GM19238 (cell line): ENCODE measurements around the gene GAGE12J.
"Not testable (repeated sequence)": the region's sequence is repeated elsewhere in the genome, so short reads cannot be mapped to it uniquely, and the experiment has no call there.

Experiments
- DNase-seq: peaks from one replicate; pipeline ENCODE4 v3.0.0; 2011; ENCODE audit warnings: low spot score; ENCODE audit not compliant: insufficient read length

GAGE12J gene, protein sequence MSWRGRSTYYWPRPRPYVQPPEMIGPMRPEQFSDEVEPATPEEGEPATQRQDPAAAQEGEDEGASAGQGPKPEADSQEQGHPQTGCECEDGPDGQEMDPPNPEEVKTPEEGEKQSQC

GRCh38 chrX:49321737-49322136 lies at the start of gene GAGE12J:
Gene GAGE12J (plus strand): TSS chrX:49322037. CDS start chrX:49323194, 1,157 bp downstream.
- not testable (repeated sequence) for DNase-seq

DNA sequence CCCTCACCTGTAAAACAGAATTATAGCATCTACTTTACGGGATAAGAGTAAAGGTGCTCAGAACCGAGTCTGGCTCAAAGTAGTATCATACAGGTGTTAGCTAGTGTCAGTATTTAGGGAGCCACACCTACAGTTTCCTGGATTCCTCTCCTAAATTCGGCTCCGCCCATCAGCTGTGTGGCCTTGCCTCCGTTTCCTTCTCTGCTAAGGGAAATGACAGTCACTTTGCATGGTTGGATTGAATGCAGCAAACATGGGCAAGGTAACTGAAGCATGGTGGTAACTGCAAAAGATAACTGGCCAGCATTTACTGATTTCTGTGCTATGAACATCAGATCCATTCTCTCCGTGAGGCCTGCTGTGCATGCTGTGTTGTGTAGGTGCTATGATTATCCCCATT lies 49.4 kb upstream of the GAGE12J start:
- DNase-seq: no peak

GRCh38 chrX:49273181-49273727 lies 48.6 kb upstream of the GAGE12J start:
- no peak for DNase-seq

DNA sequence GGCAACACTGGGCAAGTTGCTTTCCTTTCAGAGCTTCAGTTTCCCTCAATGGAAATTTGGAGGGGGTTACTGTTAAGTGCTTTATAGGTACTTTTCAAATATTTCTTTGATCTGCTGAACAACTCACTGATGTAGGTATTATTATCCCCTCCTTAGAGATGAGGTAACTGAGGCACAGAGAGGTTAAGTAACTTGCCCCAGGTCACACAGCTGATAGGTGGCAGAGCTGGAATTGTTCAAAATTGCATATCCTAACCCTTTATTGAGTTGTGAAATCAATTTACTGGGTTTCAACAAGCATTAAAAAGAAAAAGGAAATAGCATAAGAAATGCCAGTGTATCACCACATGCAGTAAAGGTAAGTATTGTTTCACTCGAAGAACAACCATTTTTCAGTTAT lies 45.6 kb upstream of the GAGE12J start:
- DNase-seq: no peak

GRCh38 chrX:49276671-49277534 lies 44.9 kb upstream of the GAGE12J start:
- DNase-seq: no peak

- no peak for DNase-seq
These were observed 44.4 kb upstream of the GAGE12J start for GRCh38 chrX:49277535-49277830.

DNA sequence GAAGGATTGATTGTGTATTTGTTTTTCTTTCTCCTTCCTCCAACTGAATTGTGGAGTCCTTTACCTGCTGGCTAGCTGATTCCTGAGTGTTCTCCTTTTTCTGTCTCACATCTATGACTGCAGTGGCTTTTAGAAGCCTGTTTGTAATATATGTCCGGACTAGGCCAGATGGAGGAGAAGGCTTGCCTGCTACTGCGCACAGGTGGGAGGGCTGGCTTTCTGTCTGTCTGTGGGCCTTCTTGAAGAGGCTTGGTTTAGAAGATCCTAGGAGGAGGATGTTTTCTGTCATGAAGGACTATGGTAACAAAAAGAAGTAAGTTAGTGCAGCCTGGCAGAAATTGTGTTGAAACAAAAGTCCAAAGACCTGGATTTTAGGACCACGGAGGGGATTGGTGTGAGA lies 43.8 kb upstream of the GAGE12J start:
- DNase-seq: no peak

DNA sequence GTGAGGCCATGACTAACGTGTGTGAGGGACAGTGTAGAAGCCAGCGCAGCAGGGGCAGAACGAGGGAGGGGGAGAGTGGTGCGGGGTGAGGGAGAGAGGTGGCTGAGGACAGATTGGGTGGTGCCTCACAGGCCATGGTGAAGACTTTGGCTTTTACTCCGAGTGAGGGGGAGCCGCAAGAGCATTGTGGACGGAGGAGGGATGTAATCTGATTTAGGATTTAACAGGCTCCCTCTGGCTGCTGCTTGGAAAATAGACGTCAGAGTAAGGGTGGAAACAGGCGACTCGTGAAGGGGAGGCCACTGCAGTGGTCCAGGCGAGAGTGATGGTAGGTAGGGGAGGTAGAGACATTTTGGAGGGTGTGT lies 39.2 kb upstream of the GAGE12J start:
- DNase-seq: no peak

- no peak for DNase-seq
These were observed 37.6 kb upstream of the GAGE12J start for GRCh38 chrX:49284212-49284611.

DNA sequence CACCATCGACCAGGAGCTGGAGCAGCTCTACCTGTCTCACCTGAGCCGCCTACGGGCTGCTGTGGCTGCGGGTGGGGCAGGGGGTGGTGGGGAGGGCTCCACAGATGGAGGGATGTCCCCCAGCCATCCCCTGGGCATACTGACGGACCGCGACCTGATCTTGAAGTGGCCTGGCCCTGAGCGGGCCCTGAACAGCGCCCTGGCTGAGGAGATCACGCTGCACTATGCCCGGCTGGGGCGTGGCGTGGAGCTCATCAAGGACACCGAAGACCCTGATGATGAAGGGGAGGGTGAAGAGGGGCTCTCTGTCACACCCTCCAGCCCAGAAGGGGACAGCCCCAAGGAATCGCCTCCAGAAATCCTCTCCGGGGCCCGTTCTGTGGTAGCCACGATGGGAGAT lies 35.7 kb upstream of the GAGE12J start:
- no peak for DNase-seq

DNA sequence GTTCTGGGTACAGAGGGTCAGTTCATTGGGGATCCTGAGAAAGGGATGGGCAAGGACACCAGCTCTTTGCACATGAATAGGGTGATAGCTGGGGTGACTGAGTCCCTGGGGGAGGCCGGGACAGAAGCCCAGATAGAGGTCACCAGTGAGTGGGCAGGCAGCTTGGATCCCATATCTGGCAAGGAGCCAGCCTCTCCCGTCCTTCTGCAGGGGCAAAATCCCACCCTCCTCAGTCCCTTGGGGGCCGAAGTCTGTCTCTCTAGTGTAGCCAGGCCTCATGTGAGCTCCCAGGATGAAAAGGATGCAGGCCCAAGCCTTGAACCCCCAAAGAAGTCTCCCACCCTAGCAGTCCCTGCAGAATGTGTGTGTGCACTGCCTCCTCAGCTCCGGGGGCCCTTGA lies 35.3 kb upstream of the GAGE12J start:
- DNase-seq: no peak

GRCh38 chrX:49287665-49288064 lies 34.2 kb upstream of the GAGE12J start:
- no peak for DNase-seq

- no peak for DNase-seq
These were observed 31.6 kb upstream of the GAGE12J start for GRCh38 chrX:49290215-49290614.

DNA sequence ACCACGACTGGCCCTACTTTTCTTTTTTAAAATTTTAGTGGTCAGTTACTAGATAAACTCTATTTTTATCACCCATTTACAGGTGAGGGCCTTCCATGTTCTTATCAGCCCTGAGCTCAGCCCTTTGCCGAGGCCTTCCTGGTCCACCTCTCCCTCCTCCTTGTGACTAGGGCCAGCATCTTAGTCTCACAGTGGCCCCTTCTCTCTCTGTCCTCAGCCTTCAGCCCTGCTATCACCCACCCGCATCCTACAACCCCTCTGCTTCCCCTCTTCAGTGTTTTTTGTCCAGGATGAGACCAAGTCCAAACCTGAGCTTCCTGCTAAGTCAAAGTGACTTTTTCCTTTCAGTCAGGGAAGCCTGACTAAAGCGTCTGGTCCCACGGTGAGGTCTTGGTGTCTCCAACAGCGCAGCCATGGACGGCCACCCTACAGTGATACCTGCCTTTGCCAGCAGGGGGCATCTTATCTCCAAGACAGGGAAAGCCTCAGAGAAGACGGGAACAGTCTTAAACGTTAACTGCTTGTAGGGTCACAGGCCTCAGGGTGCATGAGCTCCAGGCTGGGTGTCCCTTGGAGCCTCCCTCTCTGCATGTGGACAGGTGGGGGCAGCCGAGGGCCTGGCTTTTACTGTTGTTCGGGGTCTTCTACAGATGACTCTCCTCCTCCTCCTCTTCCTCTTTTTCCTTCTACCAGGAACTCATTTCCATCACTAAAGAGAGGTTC lies 30.1 kb upstream of the GAGE12J start:
- DNase-seq: no peak

GRCh38 chrX:49292400-49293362 lies 29.2 kb upstream of the GAGE12J start:
- no peak for DNase-seq

DNA sequence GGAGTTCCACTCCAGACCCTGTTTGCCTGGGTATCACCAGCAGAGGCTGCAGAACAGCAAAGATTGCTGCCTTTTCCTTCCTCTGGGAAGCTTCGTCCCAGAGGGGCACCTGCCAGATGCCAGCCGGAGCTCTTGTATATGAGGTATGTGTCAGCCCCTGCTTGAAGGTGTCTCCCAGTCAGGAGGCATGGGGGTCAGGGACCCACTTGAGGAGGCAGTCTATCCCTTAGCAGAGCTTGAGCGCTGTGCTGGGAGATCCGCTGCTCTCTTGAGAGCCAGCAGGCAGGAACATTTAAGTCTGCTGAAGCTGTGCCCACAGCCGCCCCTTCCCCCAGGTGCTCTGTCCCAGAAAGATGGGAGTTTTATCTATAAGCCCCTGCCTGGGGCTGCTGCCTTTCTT lies 22.5 kb upstream of the GAGE12J start:
- DNase-seq: not testable (repeated sequence)

DNA sequence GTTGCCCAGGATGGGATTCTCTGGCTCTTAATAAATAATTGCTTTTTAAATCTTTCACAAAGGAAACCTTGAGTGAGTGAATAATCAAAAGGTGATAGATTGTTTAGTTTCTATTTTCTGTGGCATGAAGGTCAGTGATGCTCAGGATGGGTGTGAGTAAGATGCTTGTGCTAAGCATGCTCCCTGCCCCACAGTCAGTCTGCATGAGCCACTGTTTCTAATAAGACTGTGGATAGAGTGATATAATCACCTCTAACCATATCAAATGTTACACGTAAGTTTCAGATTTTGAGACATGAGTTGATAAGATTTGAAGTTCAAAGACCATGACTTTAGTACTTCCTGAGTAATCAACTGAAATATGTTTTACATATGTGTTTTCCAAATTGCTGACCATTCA lies 21.1 kb upstream of the GAGE12J start:
- DNase-seq: no peak

- DNase-seq: no peak
These were observed 18.5 kb upstream of the GAGE12J start, which contains the start of gene GAGE10 for GRCh38 chrX:49303346-49303745. Gene GAGE10 (plus strand): TSS chrX:49303646. CDS start chrX:49304860, 1,214 bp downstream.

GRCh38 chrX:49307775-49308174 lies 14.1 kb upstream of the GAGE12J start:
- not testable (repeated sequence) for DNase-seq

- no peak for DNase-seq
These were observed 13.1 kb upstream of the GAGE12J start for GRCh38 chrX:49308604-49309269.
